ENCODE measurements around the gene RPS6KC1. TPM values are rescaled to one million over a fixed set of nuclear protein-coding genes. Genes with fewer than 3 reads are reported as not detected.

Gene RPS6KC1, protein sequence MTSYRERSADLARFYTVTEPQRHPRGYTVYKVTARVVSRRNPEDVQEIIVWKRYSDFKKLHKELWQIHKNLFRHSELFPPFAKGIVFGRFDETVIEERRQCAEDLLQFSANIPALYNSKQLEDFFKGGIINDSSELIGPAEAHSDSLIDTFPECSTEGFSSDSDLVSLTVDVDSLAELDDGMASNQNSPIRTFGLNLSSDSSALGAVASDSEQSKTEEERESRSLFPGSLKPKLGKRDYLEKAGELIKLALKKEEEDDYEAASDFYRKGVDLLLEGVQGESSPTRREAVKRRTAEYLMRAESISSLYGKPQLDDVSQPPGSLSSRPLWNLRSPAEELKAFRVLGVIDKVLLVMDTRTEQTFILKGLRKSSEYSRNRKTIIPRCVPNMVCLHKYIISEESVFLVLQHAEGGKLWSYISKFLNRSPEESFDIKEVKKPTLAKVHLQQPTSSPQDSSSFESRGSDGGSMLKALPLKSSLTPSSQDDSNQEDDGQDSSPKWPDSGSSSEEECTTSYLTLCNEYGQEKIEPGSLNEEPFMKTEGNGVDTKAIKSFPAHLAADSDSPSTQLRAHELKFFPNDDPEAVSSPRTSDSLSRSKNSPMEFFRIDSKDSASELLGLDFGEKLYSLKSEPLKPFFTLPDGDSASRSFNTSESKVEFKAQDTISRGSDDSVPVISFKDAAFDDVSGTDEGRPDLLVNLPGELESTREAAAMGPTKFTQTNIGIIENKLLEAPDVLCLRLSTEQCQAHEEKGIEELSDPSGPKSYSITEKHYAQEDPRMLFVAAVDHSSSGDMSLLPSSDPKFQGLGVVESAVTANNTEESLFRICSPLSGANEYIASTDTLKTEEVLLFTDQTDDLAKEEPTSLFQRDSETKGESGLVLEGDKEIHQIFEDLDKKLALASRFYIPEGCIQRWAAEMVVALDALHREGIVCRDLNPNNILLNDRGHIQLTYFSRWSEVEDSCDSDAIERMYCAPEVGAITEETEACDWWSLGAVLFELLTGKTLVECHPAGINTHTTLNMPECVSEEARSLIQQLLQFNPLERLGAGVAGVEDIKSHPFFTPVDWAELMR
- 24.3 and 27.8 TPM in 2 replicates for total RNA-seq
- long read RNA-seq, full-length matches to known transcripts: 14 of 52 reads
- long read RNA-seq, partial matches to known transcripts: 11 of 52 reads
- long read RNA-seq, other reads (novel, unspliced or antisense): 27 of 52 reads

DNA sequence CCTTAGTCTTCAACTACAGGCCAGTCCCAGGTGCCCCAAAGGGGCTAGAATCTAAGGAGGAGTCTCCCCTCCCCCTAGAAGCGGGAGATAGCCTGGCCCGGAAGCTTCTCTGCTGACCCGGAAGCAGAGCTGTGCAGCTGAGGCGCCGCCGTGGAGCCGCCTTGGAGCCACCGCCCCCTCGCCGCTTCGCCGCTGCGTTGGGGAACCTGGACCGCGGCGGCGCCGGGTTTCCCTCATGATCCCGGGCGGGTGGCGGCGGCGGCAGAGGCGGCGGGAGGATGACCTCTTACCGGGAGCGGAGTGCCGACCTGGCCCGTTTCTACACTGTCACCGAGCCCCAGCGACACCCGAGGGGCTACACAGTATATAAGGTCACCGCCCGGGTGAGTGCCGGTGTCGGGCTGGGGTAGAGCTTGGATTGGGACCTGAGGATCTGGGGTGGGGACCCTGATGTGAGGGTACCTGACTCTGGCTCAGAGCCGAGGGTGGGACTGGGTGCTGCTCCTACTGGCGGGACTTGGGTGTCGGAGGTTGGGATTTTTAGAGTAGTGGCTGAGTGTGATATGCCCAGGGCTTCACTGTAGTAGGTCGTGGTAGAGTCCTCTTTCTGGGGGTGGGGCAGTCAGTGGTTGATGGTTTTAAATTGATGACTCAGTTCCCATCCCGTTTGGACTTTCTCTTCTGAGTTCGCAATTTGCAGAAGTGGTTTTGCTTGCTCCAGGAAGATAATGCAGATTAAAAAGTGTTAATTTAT is at the start of gene RPS6KC1:
Gene RPS6KC1, plus strand, starts transcription at position 115 of the 754 bp plus-strand sequence. Its CDS starts 164 bp downstream, at position 279.
- peaks cover 1% of the 10 kb centered on the region for H3K36me3 Mint-ChIP-seq (ENCODE audit: insufficient read depth)
- peak within 1 kb of the TSS; percentile 97 for H3K27ac Mint-ChIP-seq
- H3K27me3 Mint-ChIP-seq: no peaks in the 10 kb centered on the region
- H3K4me1 Mint-ChIP-seq (ENCODE audit: low read depth): peaks cover 31% of the 10 kb centered on the region
- DNase-seq (ENCODE audit: low spot score, unreplicated experiment): peak; percentile 59
- H3K4me3 Mint-ChIP-seq (ENCODE audit: low read depth): peak within 1 kb of the TSS; percentile 95
- TF ChIP-seq, protein P1, sequence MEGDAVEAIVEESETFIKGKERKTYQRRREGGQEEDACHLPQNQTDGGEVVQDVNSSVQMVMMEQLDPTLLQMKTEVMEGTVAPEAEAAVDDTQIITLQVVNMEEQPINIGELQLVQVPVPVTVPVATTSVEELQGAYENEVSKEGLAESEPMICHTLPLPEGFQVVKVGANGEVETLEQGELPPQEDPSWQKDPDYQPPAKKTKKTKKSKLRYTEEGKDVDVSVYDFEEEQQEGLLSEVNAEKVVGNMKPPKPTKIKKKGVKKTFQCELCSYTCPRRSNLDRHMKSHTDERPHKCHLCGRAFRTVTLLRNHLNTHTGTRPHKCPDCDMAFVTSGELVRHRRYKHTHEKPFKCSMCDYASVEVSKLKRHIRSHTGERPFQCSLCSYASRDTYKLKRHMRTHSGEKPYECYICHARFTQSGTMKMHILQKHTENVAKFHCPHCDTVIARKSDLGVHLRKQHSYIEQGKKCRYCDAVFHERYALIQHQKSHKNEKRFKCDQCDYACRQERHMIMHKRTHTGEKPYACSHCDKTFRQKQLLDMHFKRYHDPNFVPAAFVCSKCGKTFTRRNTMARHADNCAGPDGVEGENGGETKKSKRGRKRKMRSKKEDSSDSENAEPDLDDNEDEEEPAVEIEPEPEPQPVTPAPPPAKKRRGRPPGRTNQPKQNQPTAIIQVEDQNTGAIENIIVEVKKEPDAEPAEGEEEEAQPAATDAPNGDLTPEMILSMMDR (IDR thresholded peaks at IDR 0.05; ENCODE audit: unreplicated experiment): peak; percentile 23
- peaks cover 11% of the 10 kb centered on the region for H3K9me3 Mint-ChIP-seq (ENCODE audit: low read depth)

DNA sequence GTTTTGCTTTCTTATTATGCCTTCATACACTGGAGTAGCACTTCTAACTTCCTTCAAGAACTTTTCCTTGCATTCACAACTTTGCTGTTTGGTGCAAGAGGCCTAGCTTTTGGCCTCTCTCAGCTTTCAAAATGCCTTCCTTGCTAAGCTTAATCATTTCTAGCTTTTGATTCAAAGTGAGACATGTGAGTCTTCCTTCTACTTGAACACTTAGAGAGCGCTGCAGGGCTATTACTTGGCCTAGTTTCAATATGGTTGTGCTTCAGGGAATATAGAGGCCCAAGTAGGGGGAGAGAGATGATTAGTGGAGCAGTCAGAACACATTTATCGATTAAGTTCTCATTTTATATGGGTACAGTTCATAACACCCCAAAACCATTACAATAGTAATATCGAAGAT is 47.8 kb upstream of the RPS6KC1 start:
- Mint-ChIP-seq H3K4me1 (ENCODE audit: low read depth) (no peaks in the 10 kb centered on the region), H3K9me3 (ENCODE audit: low read depth) (no peaks in the 10 kb centered on the region), H3K36me3 (ENCODE audit: insufficient read depth) (peaks cover 19% of the 10 kb centered on the region), H3K27ac (no peak overlapping the region), H3K4me3 (ENCODE audit: low read depth) (no peak overlapping the region), H3K27me3 (no peaks in the 10 kb centered on the region)
- TF ChIP-seq, protein P1 (IDR thresholded peaks at IDR 0.05; ENCODE audit: unreplicated experiment): no peak
- no peak for DNase-seq (ENCODE audit: low spot score, unreplicated experiment)

DNA sequence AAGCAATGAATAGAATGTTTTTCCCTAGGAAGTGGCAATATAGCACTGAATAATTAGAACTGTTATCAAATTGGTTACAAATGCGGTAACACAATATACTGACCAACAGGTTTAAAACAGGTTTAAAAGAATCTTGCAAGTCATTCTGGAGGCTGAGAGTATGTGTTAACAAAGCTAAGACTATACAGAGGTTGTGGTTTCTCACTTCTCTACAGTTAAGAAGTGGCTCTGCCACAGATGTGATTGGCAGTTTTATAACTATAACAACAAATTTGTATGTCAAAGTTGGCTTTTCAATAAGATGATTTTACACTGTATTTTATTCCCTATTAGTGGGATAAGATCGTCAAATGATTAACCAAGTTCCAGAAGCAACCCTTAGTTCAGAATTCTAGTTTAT is 42.5 kb upstream of the RPS6KC1 start:
- H3K4me3 Mint-ChIP-seq (ENCODE audit: low read depth): no peak overlapping the region
- H3K27me3 Mint-ChIP-seq: no peaks in the 10 kb centered on the region
- H3K4me1 Mint-ChIP-seq (ENCODE audit: low read depth): peaks cover 6% of the 10 kb centered on the region
- no peak overlapping the region for H3K27ac Mint-ChIP-seq
- TF ChIP-seq, protein P1 (IDR thresholded peaks at IDR 0.05; ENCODE audit: unreplicated experiment): no peak
- H3K9me3 Mint-ChIP-seq (ENCODE audit: low read depth): no peaks in the 10 kb centered on the region
- DNase-seq (ENCODE audit: low spot score, unreplicated experiment): no peak
- H3K36me3 Mint-ChIP-seq (ENCODE audit: insufficient read depth): peaks cover 9% of the 10 kb centered on the region

DNA sequence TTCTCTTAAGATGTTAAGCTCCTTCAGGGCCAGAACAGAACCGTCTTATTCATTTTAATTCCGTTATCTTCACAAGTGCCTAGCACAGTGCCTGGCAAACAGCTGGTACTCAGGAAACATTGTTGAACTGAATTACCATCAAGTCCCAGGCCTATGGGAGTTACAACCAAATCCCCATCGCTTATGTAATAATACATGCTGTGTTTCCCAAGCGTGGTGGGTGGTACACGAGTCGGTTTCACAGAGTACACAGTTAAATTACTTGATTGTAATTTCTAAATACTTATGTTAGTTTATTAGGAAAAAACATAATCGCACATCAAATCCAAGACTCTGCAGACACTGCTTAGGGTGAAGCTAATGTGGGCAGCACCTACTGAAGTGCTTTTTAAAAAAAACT is 36.4 kb upstream of the RPS6KC1 start:
- peak overlapping the region; percentile 99 for H3K27ac Mint-ChIP-seq
- no peak for DNase-seq (ENCODE audit: low spot score, unreplicated experiment)
- H3K4me3 Mint-ChIP-seq (ENCODE audit: low read depth): peak overlapping the region; percentile 100
- TF ChIP-seq, protein P1 (IDR thresholded peaks at IDR 0.05; ENCODE audit: unreplicated experiment): no peak
- no peaks in the 10 kb centered on the region for H3K27me3 Mint-ChIP-seq
- no peaks in the 10 kb centered on the region for H3K9me3 Mint-ChIP-seq (ENCODE audit: low read depth)
- peaks cover 15% of the 10 kb centered on the region for H3K4me1 Mint-ChIP-seq (ENCODE audit: low read depth)
- peaks cover 2% of the 10 kb centered on the region for H3K36me3 Mint-ChIP-seq (ENCODE audit: insufficient read depth)

All from progenitor cell of endocrine pancreas (in vitro differentiated cells).